ENCODE data around the gene TMEM132E.

- TF ChIP-seq POLR2A (IDR thresholded peaks at IDR 0.05; ENCODE audit: low read depth, low read length) = no peak
- no peak for TF ChIP-seq ZSCAN29 (IDR thresholded peaks at IDR 0.05)
- no peak for TF ChIP-seq BCL11A (IDR thresholded peaks at IDR 0.05; ENCODE audit: low read depth, low read length)
- no peak for TF ChIP-seq BRCA1 (IDR thresholded peaks at IDR 0.05; ENCODE audit: low read depth, low read length)
- TF ChIP-seq EZH2 (IDR thresholded peaks at IDR 0.05; ENCODE audit: borderline replicate concordance, control insufficient read depth, low read depth, low read length) = no peak
- no peak for TF ChIP-seq CTCF (IDR thresholded peaks at IDR 0.05 in 2 of 3, conservative IDR thresholded peaks at IDR 0.05 in 1 of 3; ENCODE audit: control insufficient read depth in 2 of 3, extremely low read depth in 1 of 3, insufficient read depth in 1 of 3, low read depth in 3 of 3, low read length in 3 of 3)
- no peak for TF ChIP-seq POLR2AphosphoS2 (IDR thresholded peaks at IDR 0.05; ENCODE audit: low read depth, low read length)
- no peak for TF ChIP-seq ZNF274 (IDR thresholded peaks at IDR 0.05; ENCODE audit: insufficient read depth, insufficient read length)
- TF ChIP-seq NR2C2 (IDR thresholded peaks at IDR 0.05; ENCODE audit: borderline replicate concordance, control insufficient read depth, insufficient read length, low read depth) = no peak
- TF ChIP-seq HDAC2 (IDR thresholded peaks at IDR 0.05) = no peak
- TF ChIP-seq EP300 (IDR thresholded peaks at IDR 0.05; ENCODE audit: borderline replicate concordance in 1 of 2, control insufficient read depth in 1 of 2, low read depth in 2 of 2, low read length in 2 of 2) = no peak
- TF ChIP-seq, protein P1, sequence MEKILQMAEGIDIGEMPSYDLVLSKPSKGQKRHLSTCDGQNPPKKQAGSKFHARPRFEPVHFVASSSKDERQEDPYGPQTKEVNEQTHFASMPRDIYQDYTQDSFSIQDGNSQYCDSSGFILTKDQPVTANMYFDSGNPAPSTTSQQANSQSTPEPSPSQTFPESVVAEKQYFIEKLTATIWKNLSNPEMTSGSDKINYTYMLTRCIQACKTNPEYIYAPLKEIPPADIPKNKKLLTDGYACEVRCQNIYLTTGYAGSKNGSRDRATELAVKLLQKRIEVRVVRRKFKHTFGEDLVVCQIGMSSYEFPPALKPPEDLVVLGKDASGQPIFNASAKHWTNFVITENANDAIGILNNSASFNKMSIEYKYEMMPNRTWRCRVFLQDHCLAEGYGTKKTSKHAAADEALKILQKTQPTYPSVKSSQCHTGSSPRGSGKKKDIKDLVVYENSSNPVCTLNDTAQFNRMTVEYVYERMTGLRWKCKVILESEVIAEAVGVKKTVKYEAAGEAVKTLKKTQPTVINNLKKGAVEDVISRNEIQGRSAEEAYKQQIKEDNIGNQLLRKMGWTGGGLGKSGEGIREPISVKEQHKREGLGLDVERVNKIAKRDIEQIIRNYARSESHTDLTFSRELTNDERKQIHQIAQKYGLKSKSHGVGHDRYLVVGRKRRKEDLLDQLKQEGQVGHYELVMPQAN (conservative IDR thresholded peaks at IDR 0.05) = no peak
- TF ChIP-seq MEF2A (IDR thresholded peaks at IDR 0.05; ENCODE audit: insufficient read depth, low read depth, low read length) = no peak
Measured at GRCh38 chr17:34620458-34620857, 41.1 kb downstream of the TMEM132E start.

Measured in GM12878 (cell line).